HUES64 (cell line): ENCODE results near the gene CNKSR3.

Experiments
- H3K27ac ChIP-seq: 2 replicates; pipeline ENCODE4 v1.7.0; 2013; ENCODE audit warnings: low read depth, low read length, inconsistent platforms
- H3K27me3 ChIP-seq: 2 replicates; pipeline ENCODE4 v1.6.1; 2013; ENCODE audit warnings: mild to moderate bottlenecking, low read length; ENCODE audit not compliant: insufficient read depth
- H3K36me3 ChIP-seq: 2 replicates; pipeline ENCODE4 v1.6.1; 2013; ENCODE audit warnings: mild to moderate bottlenecking, low read length; ENCODE audit not compliant: insufficient read depth
- H3K4me1 ChIP-seq: 2 replicates; pipeline ENCODE4 v1.6.1; 2013; ENCODE audit warnings: mild to moderate bottlenecking, low read length, moderate library complexity; ENCODE audit not compliant: insufficient read depth
- H3K4me3 ChIP-seq: 2 replicates; pipeline ENCODE4 v1.5.1; 2013; ENCODE audit warnings: mild to moderate bottlenecking, low read length, moderate library complexity
- H3K9ac ChIP-seq: 2 replicates; pipeline ENCODE4 v1.6.1; 2013; ENCODE audit warnings: mild to moderate bottlenecking, low read depth, low read length
- H3K9me3 ChIP-seq: 2 replicates; pipeline ENCODE4 v1.6.1; 2013; ENCODE audit warnings: low read depth, low read length; ENCODE audit not compliant: insufficient read depth
- WGBS: fragments of 150-250, 120-280 bp; methylation state at CpG from one replicate; pipeline ENCODE4 v1.1.7; 2013; ENCODE audit warnings: missing lambda C conversion rate; 5-methylcytosine and 5-hydroxymethylcytosine counted together

The CNKSR3 gene

DNA sequence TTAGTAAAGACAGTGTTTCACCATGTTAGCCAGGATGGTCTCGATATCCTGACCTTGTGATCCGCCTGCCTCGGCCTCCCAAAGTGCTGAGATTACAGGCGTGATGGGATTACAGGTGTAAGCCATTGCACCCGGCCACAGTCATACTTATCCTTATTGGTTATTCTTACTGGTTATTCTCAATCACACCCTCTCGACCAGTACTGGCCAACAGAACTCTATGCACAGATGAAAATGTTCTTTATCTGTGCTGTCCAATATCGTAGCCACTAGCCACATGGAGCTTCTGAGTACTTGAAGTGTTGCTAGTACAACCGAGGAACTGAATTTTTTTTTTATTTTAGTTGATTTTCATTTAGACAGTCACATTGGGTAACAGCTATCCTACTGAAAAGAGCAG lies 63.5 kb downstream of the CNKSR3 start:
- Histone ChIP-seq H3K9ac (no peak overlapping the region), H3K36me3 (no peaks in the 10 kb centered on the region), H3K4me3 (no peak overlapping the region), H3K9me3 (no peaks in the 10 kb centered on the region), H3K27ac (no peak overlapping the region), H3K27me3 (no peaks in the 10 kb centered on the region), H3K4me1 (no peaks in the 10 kb centered on the region)
- WGBS = 96% methylated on average over 8 of the region's 8 CpGs

DNA sequence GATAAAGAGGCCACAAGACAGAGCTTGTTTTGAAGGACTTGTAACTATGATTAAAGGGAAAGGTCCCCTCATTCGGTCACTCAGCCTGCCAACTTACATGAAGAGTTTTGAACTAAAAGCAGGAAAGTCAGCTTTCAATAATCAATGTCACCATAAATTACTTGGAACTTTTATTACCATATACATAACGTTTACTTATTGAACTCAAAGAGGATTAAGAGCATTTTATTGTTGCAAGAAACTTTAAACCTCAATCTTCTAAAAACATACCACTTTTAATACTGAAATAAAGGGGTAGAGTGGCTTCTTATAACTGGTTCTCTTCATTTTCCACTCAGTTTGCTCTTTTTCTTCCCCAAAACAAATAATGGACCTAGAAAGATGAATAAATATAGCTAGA lies 65.1 kb downstream of the CNKSR3 start:
- no peak overlapping the region for H3K27ac ChIP-seq
- H3K27me3 ChIP-seq = no peaks in the 10 kb centered on the region
- H3K4me3 ChIP-seq = no peak overlapping the region
- no peaks in the 10 kb centered on the region for H3K4me1 ChIP-seq
- WGBS = 95% methylated on average over 2 of the region's 2 CpGs
- no peaks in the 10 kb centered on the region for H3K9me3 ChIP-seq
- no peaks in the 10 kb centered on the region for H3K36me3 ChIP-seq
- H3K9ac ChIP-seq = no peak overlapping the region

DNA sequence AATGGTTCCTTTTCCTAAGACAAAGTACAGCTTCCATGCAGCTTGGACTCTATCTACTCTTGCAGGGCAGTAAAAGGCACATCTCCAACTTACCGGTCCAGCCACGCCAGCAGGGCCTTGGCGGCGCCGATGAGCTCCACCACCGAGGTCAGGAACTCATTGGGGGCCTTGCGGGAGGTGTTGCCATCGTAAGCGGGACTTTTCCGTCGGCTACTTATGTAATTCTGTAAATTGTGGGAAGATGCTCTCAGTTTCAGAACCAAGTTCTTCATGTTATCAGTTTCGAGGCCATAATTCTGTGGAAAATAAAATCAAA lies 68.5 kb downstream of the CNKSR3 start:
- no peak overlapping the region for H3K27ac ChIP-seq
- no peaks in the 10 kb centered on the region for H3K4me1 ChIP-seq
- H3K9ac ChIP-seq = no peak overlapping the region
- H3K27me3 ChIP-seq = no peaks in the 10 kb centered on the region
- H3K36me3 ChIP-seq = no peaks in the 10 kb centered on the region
- WGBS = 97% methylated on average over 12 of the region's 12 CpGs
- no peak overlapping the region for H3K4me3 ChIP-seq
- no peaks in the 10 kb centered on the region for H3K9me3 ChIP-seq

DNA sequence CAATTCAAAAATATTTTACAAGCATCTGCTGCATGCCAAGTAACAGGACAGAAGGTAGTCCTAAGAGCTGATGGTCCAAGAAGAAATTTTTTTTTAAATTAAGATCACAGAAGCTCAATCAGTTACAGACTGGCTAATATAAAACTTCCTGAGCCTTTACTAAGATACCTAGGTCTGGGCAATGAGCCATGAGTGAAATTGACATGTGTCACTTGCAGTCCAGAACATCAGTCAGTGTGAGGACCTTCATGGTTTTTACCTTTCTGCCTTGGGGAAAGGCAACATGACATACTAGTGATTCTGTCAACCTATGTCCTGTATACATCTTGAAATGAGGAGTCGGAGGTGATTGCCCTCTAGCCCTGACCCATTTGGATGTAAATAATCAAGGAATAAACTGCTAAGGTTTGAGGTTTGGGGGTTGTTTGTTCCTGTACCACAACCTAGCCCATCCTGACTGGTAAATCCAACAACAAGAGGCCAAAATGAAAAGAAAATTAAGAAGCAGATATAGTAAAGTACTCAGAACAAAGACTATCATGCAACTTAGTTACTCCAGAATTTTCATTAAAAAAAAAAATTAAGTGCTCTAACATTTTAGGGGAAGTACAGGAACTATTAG lies 70.0 kb downstream of the CNKSR3 start:
- no peak overlapping the region for H3K27ac ChIP-seq

DNA sequence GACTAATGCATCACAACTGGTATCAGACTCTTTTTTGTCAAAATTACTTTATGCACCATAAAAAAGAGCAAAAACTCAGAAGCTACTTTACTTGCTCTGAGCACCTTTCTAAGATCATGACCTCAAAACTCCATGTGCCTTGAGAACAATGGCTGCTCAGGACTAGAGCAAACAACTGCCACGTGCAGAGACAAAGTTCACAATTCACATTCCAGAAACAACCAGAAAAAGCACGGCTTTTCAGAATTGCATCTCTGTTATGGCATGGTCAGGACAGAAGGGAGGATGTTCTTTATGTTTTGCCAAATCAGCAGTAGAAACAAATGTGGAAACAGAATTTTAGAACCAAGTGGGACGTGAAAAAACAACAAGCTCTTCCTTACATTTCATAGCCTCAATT lies 70.5 kb downstream of the CNKSR3 start:
- no peaks in the 10 kb centered on the region for H3K4me1 ChIP-seq
- H3K27me3 ChIP-seq = no peaks in the 10 kb centered on the region
- peaks cover 6% of the 10 kb centered on the region; the same call in 1 of the 2 replicates for H3K36me3 ChIP-seq
- no peak overlapping the region for H3K27ac ChIP-seq
- 91% methylated on average over 3 of the region's 3 CpGs for WGBS
- no peak overlapping the region for H3K4me3 ChIP-seq
- no peak overlapping the region for H3K9ac ChIP-seq
- H3K9me3 ChIP-seq = no peaks in the 10 kb centered on the region

More for the DNA sequence above, 70.0 kb downstream of the CNKSR3 start:
- H3K36me3 ChIP-seq = peaks cover 5% of the 10 kb centered on the region; the same call in 1 of the 2 replicates
- no peak overlapping the region for H3K9ac ChIP-seq
- H3K4me3 ChIP-seq = no peak overlapping the region
- no peaks in the 10 kb centered on the region for H3K27me3 ChIP-seq
- WGBS = 85% methylated on average over 1 of the region's 1 CpG
- no peaks in the 10 kb centered on the region for H3K9me3 ChIP-seq
- no peaks in the 10 kb centered on the region for H3K4me1 ChIP-seq

DNA sequence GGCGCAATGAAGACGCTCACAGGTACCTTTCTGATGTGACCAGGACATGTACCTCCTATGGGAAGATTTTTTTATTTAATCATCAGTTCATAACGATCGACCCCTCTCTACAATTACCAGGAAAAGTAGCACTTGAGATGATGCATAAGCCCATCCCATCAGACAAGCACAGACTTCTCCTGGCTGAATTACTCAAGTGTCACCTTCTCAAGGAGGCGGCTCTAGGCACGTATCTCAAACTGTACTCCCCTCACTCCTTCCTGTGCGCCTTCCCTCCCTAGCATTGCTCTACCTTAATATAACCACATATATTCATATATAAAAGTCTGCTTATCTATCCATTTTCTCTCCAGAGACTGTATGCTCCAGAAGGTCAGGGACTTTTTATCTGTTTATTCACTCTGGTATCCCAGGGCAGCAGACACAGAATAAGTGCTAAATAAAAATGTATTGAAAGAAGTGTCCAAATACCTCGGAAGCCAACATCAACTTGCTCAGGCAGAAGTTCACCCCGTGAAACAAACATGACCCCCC lies 71.5 kb downstream of the CNKSR3 start:
- 96% methylated on average over 9 of the region's 9 CpGs for WGBS
- Histone ChIP-seq H3K9me3 (no peaks in the 10 kb centered on the region), H3K36me3 (peaks cover 6% of the 10 kb centered on the region; the same call in 1 of the 2 replicates), H3K27ac (no peak overlapping the region), H3K4me3 (no peak overlapping the region), H3K4me1 (peaks cover 7% of the 10 kb centered on the region), H3K27me3 (no peaks in the 10 kb centered on the region), H3K9ac (no peak overlapping the region)

DNA sequence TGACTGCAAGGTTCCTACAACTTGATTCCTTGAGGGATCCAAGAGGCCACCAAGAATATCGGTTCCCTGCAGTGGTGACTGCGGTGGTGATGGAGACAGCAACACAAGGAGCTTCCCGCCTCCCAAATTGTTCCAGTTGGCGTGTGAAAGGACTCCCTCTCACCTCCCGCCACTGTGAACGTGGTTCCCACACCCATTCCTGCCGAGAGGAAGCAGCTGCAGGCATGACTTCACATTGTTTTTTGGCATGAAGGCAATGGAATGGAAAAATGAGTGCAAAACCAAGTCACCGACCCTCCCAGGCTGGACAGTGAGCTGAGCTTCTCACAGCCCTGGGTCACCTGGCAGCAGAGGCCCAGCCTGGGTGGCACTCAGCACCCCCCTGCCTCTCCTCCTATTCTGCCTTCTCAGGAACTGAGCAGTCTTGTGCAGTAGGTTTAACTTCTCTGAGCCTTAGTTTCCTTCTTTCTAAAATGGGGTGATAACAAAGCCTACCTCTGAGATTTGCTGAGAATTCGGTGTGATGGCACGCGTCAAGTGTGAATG lies 75.0 kb downstream of the CNKSR3 start:
- H3K9me3 ChIP-seq = peaks cover 9% of the 10 kb centered on the region; the same call in 1 of the 2 replicates
- H3K9ac ChIP-seq = no peak overlapping the region
- no peak overlapping the region for H3K27ac ChIP-seq
- H3K4me1 ChIP-seq = peaks cover 16% of the 10 kb centered on the region
- no peaks in the 10 kb centered on the region for H3K27me3 ChIP-seq
- H3K36me3 ChIP-seq = peaks cover 12% of the 10 kb centered on the region; the same call in 1 of the 2 replicates
- WGBS = 96% methylated on average over 11 of the region's 11 CpGs
- H3K4me3 ChIP-seq = no peak overlapping the region

DNA sequence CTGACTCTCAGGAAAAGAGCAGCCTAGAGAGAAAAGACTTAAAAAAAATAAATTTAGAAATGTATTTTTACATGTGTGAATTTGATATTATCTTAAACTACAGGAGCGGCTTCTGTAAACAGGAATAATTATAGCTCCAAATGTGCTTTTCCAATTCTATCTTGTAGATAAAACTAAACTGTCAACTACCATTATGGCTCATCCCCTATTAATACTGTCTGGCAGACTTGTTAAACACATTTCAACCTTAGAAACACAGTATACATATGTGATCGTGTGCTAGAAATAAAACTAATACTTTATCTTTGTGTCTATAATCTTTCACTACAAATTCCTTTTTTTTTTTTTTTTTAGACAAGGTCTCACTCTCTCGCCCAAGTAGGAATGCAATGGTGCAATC lies 75.8 kb downstream of the CNKSR3 start:
- no peak overlapping the region for H3K27ac ChIP-seq
- peaks cover 16% of the 10 kb centered on the region for H3K4me1 ChIP-seq
- 94% methylated on average over 3 of the region's 3 CpGs for WGBS

DNA sequence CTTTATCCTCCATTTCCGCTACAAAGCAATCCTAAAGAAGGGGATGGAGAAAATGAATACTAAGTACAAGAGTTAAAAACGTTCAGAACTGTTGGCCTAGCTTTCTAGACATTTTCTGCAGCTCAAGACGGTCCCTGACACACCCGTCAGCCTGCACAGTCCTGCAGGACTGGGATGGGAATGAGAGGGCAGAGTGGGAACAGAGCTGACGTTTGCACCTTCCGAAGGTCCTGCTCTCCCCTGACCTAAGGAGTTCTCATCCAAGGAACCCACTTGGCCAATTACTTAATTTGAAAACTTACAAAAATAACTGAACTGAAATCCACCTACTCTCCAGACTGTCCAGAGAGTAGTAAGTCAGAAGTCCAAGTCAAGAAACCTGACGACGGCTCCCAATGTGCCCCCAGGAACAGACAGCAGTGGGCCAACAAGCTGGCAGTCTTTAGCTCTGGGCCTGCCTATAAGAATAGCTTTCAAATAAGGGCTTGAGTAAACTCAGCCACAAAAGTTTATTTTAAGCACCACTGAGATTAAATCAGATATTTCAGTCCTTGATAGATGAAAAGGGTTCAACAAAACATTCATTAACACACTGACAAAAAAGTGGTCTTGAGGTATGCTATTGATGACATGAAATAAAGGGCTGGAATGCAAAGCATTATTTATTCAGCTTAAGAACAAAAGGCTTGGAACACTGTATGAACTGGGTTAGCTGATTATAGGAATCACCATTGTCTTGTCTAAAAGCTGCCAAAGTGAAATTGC lies 76.8 kb downstream of the CNKSR3 start:
- H3K4me1 ChIP-seq = peaks cover 16% of the 10 kb centered on the region
- no peak overlapping the region for H3K4me3 ChIP-seq
- H3K36me3 ChIP-seq = peaks cover 17% of the 10 kb centered on the region
- no peaks in the 10 kb centered on the region for H3K27me3 ChIP-seq
- H3K9ac ChIP-seq = no peak overlapping the region
- 85% methylated on average over 8 of the region's 8 CpGs for WGBS
- H3K27ac ChIP-seq = peak overlapping the region; percentile 71
- H3K9me3 ChIP-seq = peaks cover 9% of the 10 kb centered on the region; the same call in 1 of the 2 replicates

More for the DNA sequence above, 75.8 kb downstream of the CNKSR3 start:
- H3K36me3 ChIP-seq = peaks cover 12% of the 10 kb centered on the region; the same call in 1 of the 2 replicates
- peaks cover 9% of the 10 kb centered on the region; the same call in 1 of the 2 replicates for H3K9me3 ChIP-seq
- no peak overlapping the region for H3K9ac ChIP-seq
- H3K4me3 ChIP-seq = no peak overlapping the region
- H3K27me3 ChIP-seq = no peaks in the 10 kb centered on the region

DNA sequence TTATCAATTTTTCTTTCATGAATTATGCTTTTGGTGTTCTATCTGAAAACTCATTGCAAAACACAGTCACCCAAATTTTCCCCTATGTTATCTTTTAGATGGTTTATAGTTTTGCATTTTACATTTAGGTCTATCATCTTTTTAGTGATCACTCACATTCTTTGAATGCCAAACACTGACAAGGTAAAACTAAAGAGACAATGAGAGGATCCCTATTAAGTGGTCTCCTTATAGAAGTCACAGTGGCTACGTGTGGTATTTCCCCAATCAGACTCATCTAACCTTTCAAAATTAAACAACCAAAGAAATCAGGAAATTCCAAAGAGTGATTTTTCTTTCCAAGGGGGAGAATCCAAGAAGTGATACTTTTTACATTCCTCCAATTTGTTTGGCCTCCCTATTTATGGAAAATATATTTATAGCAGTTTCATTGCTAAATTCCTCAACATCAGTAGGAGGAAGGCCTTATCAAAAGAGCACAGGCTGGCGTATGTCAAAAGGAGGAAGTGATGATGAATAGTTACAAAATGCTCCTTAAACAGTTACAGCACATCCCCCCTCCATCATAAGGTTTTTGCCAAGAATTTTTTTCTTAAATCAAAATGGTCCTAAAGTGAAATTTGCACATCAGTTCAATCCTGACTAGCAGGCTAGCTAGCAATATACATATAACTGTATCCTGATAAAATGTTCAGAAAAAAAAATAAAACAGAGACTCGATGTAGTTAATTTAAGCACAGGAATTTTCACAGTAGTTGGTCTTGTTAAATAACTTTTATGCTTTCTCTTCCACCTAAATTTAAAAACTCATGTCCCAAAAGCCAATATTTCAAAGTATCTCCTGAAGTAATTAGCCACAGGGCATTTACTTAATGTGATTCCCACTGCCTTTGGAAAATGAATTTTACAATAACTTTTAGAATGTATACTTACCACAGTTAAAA lies 77.7 kb downstream of the CNKSR3 start:
- Histone ChIP-seq H3K36me3 (peaks cover 17% of the 10 kb centered on the region), H3K27ac (peak overlapping the region; percentile 71), H3K27me3 (no peaks in the 10 kb centered on the region), H3K4me3 (no peak overlapping the region), H3K9me3 (peaks cover 9% of the 10 kb centered on the region; the same call in 1 of the 2 replicates), H3K9ac (no peak overlapping the region), H3K4me1 (peaks cover 16% of the 10 kb centered on the region)
- 93% methylated on average over 1 of the region's 3 CpGs for WGBS
